Suprapubic skin (tissue), 4 donors: ENCODE results near the gene ATP6V1D.

ENCODE experiments used
- CTCF ChIP-seq, 2 donors: fragments of 200-600 bp in 1 of 2; fragments of 450-650 bp in 1 of 2; sonication (generic) in 1 of 2; IDR thresholded peaks; one replicate each; pipeline ENCODE4 v1.5.1; 2016 to 2019; ENCODE audit warnings: antibody characterized with exemption in 2 of 2, mild to moderate bottlenecking in 1 of 2, moderate library complexity in 1 of 2
- EP300 ChIP-seq: sonication (generic); formaldehyde crosslinking; IDR thresholded peaks from one replicate; pipeline ENCODE4 v1.6.1; 2017; ENCODE audit warnings: antibody characterized with exemption
- POLR2A ChIP-seq, 2 donors: fragments of 450-650 bp; IDR thresholded peaks; one replicate each; pipeline ENCODE4 v1.6.1; 2017; ENCODE audit warnings: antibody characterized with exemption in 2 of 2, mild to moderate bottlenecking in 2 of 2, moderate library complexity in 2 of 2
- POLR2AphosphoS5 ChIP-seq, 3 donors: sonication (generic); formaldehyde crosslinking; IDR thresholded peaks; one replicate each; pipeline ENCODE4 v1.6.1; 2017; ENCODE audit warnings: antibody characterized with exemption in 3 of 3

DNA sequence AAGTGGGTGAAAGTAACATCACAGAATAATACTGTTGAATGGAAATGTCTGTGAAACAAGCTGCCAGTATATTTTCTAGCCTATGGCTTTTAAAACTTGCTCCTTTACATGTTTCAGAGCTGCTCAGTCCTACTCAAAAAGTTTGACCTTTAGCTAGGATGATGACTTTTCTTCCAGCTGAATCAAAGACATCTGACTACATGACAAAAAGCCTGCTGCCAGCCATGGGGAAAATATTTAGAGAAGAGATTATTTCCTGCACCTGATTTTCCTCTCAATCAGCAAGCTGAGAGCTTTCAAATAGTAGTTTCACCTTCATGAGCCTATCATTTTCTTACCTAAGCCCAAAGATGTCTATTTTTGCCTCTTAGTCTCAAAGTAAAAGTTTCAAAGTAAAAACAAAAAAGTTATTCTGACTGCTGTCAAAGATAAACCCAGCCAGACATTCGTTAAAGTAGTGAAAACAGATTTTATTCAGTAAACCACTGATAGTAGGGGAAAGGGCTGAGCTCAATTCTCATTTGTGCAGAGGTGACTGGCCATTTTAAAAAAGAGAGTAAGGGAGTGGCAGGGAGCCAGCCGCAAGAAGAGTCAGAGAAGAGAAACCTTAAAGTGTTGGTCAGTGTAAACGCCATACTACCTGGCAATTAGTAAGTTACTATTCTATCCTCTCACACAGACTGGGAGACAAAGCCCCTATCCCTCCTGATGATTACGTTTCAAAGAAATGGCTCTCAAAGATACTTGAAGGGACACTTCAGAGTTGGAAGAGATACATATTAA, 2.2 kb downstream of the ATP6V1D start:
- no peak for TF ChIP-seq POLR2A (IDR thresholded peaks at IDR 0.05)
- no peak for TF ChIP-seq EP300
- no peak for TF ChIP-seq CTCF (IDR thresholded peaks at IDR 0.05)
- no peak for TF ChIP-seq POLR2AphosphoS5 (IDR thresholded peaks at IDR 0.05)
